Trophoblast cell (in vitro differentiated cells and primary cell): Measurements from ENCODE around the gene SPTBN2.
"Not testable (repeated sequence)": the region's sequence is repeated elsewhere in the genome, so short reads cannot be mapped to it uniquely, and the experiment has no call there.

Experiments
- DNase-seq, 2 donors: peaks; one replicate each; pipeline ENCODE4 v3.0.0-alpha.2; 2016
- H2AFZ ChIP-seq: 2 replicates; pipeline ENCODE4 v1.6.1; 2013; ENCODE audit warnings: low read length, moderate library complexity, mild to moderate bottlenecking; ENCODE audit not compliant: insufficient read depth, poor library complexity
- H2AK5ac ChIP-seq: 2 replicates; pipeline ENCODE4 v1.6.1; 2013; ENCODE audit warnings: mild to moderate bottlenecking, low read length
- H2BK120ac ChIP-seq: 2 replicates; pipeline ENCODE4 v1.6.1; 2013; ENCODE audit warnings: low read length, mild to moderate bottlenecking, moderate library complexity; ENCODE audit not compliant: insufficient read depth, poor library complexity
- H2BK12ac ChIP-seq: 2 replicates; pipeline ENCODE4 v1.6.1; 2013; ENCODE audit warnings: mild to moderate bottlenecking, low read length, moderate library complexity
- H2BK5ac ChIP-seq: 2 replicates; pipeline ENCODE4 v1.6.1; 2013; ENCODE audit warnings: low read length, low read depth, moderate library complexity, mild to moderate bottlenecking; ENCODE audit not compliant: poor library complexity
- H3K14ac ChIP-seq: 2 replicates; pipeline ENCODE4 v1.6.1; 2013; ENCODE audit warnings: mild to moderate bottlenecking, low read length
- H3K18ac ChIP-seq: 2 replicates; pipeline ENCODE4 v1.6.1; 2013; ENCODE audit warnings: mild to moderate bottlenecking, low read length
- H3K23ac ChIP-seq: 2 replicates; pipeline ENCODE4 v1.6.1; 2013; ENCODE audit warnings: low read length
- H3K27ac ChIP-seq: 2 replicates; pipeline ENCODE4 v1.5.1; 2013; ENCODE audit warnings: low read depth, mild to moderate bottlenecking, inconsistent platforms, low read length, moderate library complexity
- H3K27me3 ChIP-seq: 2 replicates; pipeline ENCODE4 v1.6.1; 2013; ENCODE audit warnings: inconsistent platforms, mild to moderate bottlenecking, low read length, moderate library complexity; ENCODE audit not compliant: insufficient read depth
- H3K36me3 ChIP-seq, 2 experiments: 1 replicate in 1 of 2; 2 replicates in 1 of 2; pipeline ENCODE4 v1.6.1; 2013; ENCODE audit warnings: low read length in 2 of 2, mild to moderate bottlenecking in 2 of 2, moderate library complexity in 1 of 2; ENCODE audit not compliant: insufficient read depth in 2 of 2, control insufficient read depth in 1 of 2
- H3K4ac ChIP-seq: 2 replicates; pipeline ENCODE4 v1.6.1; 2013; ENCODE audit warnings: low read depth, mild to moderate bottlenecking, low read length, moderate library complexity
- H3K4me1 ChIP-seq, 2 experiments: 1 replicate in 1 of 2; 2 replicates in 1 of 2; pipeline ENCODE4 v1.6.1; 2013; ENCODE audit warnings: low read length in 2 of 2, mild to moderate bottlenecking in 2 of 2, moderate library complexity in 1 of 2; ENCODE audit not compliant: insufficient read depth in 2 of 2, control insufficient read depth in 1 of 2
- H3K4me2 ChIP-seq: 2 replicates; pipeline ENCODE4 v1.6.1; 2013; ENCODE audit warnings: inconsistent platforms, mild to moderate bottlenecking, low read length, moderate library complexity
- H3K4me3 ChIP-seq: 2 replicates; pipeline ENCODE4 v1.5.1; 2013; ENCODE audit warnings: mild to moderate bottlenecking, low read depth, low read length, inconsistent platforms
- H3K79me1 ChIP-seq: one replicate; pipeline ENCODE4 v1.6.1; 2013; ENCODE audit warnings: low read length
- H3K79me2 ChIP-seq: 2 replicates; pipeline ENCODE4 v1.6.1; 2013; ENCODE audit warnings: low read length, mild to moderate bottlenecking; ENCODE audit not compliant: control insufficient read depth, insufficient read depth, poor library complexity
- H3K9ac ChIP-seq: 2 replicates; pipeline ENCODE4 v1.6.1; 2013; ENCODE audit warnings: mild to moderate bottlenecking, low read length
- H3K9me3 ChIP-seq: 2 replicates; pipeline ENCODE4 v1.6.1; 2013; ENCODE audit warnings: low read depth, mild to moderate bottlenecking, control low read depth, inconsistent platforms, low read length; ENCODE audit not compliant: insufficient read depth
- H4K12ac ChIP-seq: 2 replicates; pipeline ENCODE4 v1.6.1; 2013; ENCODE audit warnings: low read depth, mild to moderate bottlenecking, low read length, moderate library complexity
- H4K8ac ChIP-seq: 2 replicates; pipeline ENCODE4 v1.6.1; 2013; ENCODE audit warnings: low read depth, mild to moderate bottlenecking, low read length, moderate library complexity
- H4K91ac ChIP-seq: one replicate; pipeline ENCODE4 v1.6.1; 2013; ENCODE audit warnings: low read depth, mild to moderate bottlenecking, low read length, moderate library complexity
- WGBS: extraction: QIAGEN DNeasy Blood & Tissue Kit; methylation state at CpG from one replicate; pipeline ENCODE4 v1.1.7; 2013; ENCODE audit warnings: missing lambda C conversion rate; ENCODE audit not compliant: insufficient read length, insufficient coverage; ENCODE audit errors: extremely low coverage; 5-methylcytosine and 5-hydroxymethylcytosine counted together

The SPTBN2 gene

DNA sequence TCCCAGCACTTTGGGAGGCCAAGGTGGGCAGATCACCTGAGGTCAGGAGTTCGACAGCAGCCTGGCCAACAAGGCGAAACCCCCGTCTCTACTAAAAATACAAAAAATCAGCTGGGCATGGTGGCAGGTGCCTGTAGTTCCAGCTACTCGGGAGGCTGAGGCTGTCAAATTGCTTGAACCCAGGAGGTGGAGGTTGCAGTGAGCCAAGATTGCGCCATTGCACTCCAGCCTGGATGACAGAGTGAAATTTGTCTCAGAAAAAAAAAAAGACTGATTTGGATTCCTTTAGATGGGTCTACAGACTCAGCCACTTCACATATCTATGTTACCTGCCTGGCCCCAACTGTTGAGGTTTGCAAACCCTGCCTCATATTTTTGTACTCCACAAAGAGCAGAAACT lies 4.8 kb downstream of the SPTBN2 start:
- not testable (repeated sequence) for H4K91ac ChIP-seq, H2BK5ac ChIP-seq, H2AK5ac ChIP-seq, H3K4ac ChIP-seq, H3K27ac ChIP-seq, H4K12ac ChIP-seq, H3K18ac ChIP-seq, H2AFZ ChIP-seq, H3K9ac ChIP-seq, H4K8ac ChIP-seq, H2BK120ac ChIP-seq, H3K36me3 ChIP-seq, H3K4me3 ChIP-seq, H3K4me2 ChIP-seq, H3K79me1 ChIP-seq, H2BK12ac ChIP-seq, DNase-seq, H3K27me3 ChIP-seq, H3K79me2 ChIP-seq, H3K14ac ChIP-seq, H3K23ac ChIP-seq, H3K9me3 ChIP-seq
- no CpG with 5 or more reads among the region's 5 CpGs for WGBS
- peaks cover 23 to 37% of the 10 kb centered on the region in 2 experiments for H3K4me1 ChIP-seq

DNA sequence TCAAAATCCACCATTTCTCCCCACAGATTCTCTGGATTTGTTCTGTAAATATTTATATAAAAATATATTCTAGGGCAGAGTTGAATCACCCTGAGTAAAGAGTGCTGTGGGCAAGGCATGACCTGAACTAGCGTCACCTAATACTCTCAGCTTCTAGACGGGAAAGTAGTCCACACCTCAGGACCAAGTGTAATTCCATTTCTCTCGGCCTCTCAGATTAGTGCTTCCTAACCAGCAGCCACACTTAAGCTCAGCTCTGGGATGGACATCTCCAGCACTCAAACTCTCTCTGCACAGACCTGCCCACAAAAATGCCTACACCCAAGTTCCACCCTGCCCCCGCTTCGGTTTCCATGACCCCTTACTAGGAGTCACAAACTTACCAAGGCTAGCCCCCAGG lies 5.3 kb downstream of the SPTBN2 start:
- H4K8ac ChIP-seq, result no peak overlapping the region
- no peak overlapping the region for H3K9ac ChIP-seq
- H3K23ac ChIP-seq, result no peak overlapping the region
- H3K4me3 ChIP-seq, result no peak overlapping the region
- no peak overlapping the region for H2AK5ac ChIP-seq
- H3K9me3 ChIP-seq, result no peaks in the 10 kb centered on the region
- H3K4ac ChIP-seq, result no peak overlapping the region
- H4K91ac ChIP-seq, result no peak overlapping the region
- no peak overlapping the region for H2BK12ac ChIP-seq
- H3K4me1 ChIP-seq, result peaks cover 23 to 42% of the 10 kb centered on the region in 2 experiments
- H3K27me3 ChIP-seq, result peaks cover 5% of the 10 kb centered on the region
- no peak overlapping the region for H3K4me2 ChIP-seq
- H3K79me1 ChIP-seq, result peaks cover 10% of the 10 kb centered on the region
- DNase-seq, result no peak
- no peaks in the 10 kb centered on the region for H3K79me2 ChIP-seq
- no CpG with 5 or more reads among the region's 5 CpGs for WGBS
- no peak overlapping the region for H2BK5ac ChIP-seq
- no peak overlapping the region for H3K14ac ChIP-seq
- no peak overlapping the region for H2AFZ ChIP-seq
- no peaks in the 10 kb centered on the region for H3K36me3 ChIP-seq
- H2BK120ac ChIP-seq, result no peak overlapping the region
- H3K27ac ChIP-seq, result no peak overlapping the region
- H4K12ac ChIP-seq, result no peak overlapping the region
- H3K18ac ChIP-seq, result no peak overlapping the region

DNA sequence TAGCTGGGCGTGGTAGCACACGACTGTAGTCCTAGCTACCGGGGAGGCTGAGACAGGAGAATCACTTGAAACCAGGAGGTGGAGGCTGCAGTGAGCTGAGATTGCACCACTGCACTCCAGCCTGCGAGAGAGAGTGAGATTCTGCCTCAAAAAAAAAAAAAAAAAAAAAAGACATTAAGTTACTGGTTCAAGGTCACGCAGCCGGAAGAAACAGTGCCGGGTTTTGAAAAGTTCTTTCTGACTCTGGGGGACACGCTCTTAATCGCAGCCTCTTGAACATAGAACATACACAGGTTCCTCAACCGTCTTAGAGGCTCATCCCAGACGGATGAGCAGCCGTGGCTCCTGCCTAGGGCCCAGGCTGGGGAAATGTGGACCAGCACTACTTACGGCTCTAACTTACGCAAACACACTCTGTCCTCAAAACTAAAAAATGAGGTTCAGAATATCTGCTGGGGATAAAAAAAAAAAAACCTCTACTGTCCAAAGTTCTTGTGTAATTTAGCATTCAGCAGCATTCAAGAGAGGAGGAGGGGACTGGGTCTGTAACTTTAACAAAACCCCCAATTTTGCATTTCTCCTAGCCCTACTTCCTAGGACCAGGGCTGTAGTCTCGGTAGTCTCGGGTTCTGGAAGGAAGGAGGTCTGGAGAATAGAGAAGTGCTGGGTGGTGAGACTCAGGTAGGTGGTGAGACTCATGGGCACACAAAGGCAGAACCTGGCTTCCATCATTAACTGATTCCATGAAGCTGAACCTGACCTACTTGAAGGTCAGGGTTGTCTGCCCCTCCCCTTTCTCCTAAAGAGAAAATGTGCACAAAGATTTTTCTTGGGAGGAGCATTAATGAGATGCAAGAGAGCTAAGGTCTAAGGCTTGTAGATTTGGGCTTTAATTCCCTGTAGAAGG lies 6.0 kb downstream of the SPTBN2 start:
- Histone ChIP-seq H2AK5ac (no peak overlapping the region), H3K18ac (no peak overlapping the region), H2BK12ac (no peak overlapping the region), H2BK120ac (no peak overlapping the region), H3K14ac (no peak overlapping the region), H3K79me2 (no peaks in the 10 kb centered on the region), H3K4me3 (no peak overlapping the region), H4K12ac (no peak overlapping the region), H3K79me1 (peaks cover 14% of the 10 kb centered on the region), H3K27ac (no peak overlapping the region), H2AFZ (no peak overlapping the region), H4K91ac (no peak overlapping the region), H2BK5ac (no peak overlapping the region), H3K4ac (no peak overlapping the region), H3K9ac (no peak overlapping the region), H3K4me1 (peaks cover 26 to 46% of the 10 kb centered on the region in 2 experiments), H3K27me3 (peaks cover 5% of the 10 kb centered on the region), H3K4me2 (no peak overlapping the region), H4K8ac (no peak overlapping the region), H3K36me3 (no peaks in the 10 kb centered on the region), H3K23ac (no peak overlapping the region), H3K9me3 (no peaks in the 10 kb centered on the region)
- no peak for DNase-seq
- no CpG with 5 or more reads among the region's 16 CpGs for WGBS

DNA sequence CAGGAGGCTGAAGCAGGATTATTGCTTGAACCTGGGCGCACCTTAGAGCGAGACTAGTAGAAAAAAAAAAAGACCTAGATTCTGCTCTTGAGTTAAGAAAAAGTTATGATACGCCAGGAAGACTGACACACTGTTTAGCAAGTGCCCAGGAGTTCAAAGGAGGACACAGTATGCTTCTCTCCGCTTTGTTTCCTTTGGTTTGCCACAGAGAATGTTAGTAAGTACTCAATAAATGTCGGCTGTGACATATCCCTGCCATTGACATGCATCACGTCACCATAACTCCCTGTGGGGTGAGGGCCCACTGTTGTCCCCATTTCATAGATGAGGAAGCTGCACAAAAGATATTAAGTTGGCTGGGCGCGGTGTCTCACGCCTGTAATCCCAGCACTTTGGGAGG lies 7.1 kb downstream of the SPTBN2 start:
- no peak overlapping the region for H2AFZ ChIP-seq

More for the DNA sequence above, 7.1 kb downstream of the SPTBN2 start:
- H3K4ac ChIP-seq, result no peak overlapping the region
- DNase-seq, result no peak
- H2BK120ac ChIP-seq, result no peak overlapping the region
- H3K14ac ChIP-seq, result no peak overlapping the region
- no peak overlapping the region for H4K91ac ChIP-seq
- no peak overlapping the region for H4K8ac ChIP-seq
- no peak overlapping the region for H4K12ac ChIP-seq
- H3K23ac ChIP-seq, result no peak overlapping the region
- no peak overlapping the region for H3K27ac ChIP-seq
- no peak overlapping the region for H2BK5ac ChIP-seq
- H2AK5ac ChIP-seq, result no peak overlapping the region
- H3K9ac ChIP-seq, result no peak overlapping the region
- H3K79me2 ChIP-seq, result no peaks in the 10 kb centered on the region
- WGBS, result no CpG with 5 or more reads among the region's 9 CpGs
- no peak overlapping the region for H3K18ac ChIP-seq
- H3K79me1 ChIP-seq, result peaks cover 10% of the 10 kb centered on the region
- no peak overlapping the region for H2BK12ac ChIP-seq
- no peak overlapping the region for H3K4me2 ChIP-seq
- H3K9me3 ChIP-seq, result no peaks in the 10 kb centered on the region
- H3K27me3 ChIP-seq, result no peaks in the 10 kb centered on the region
- H3K36me3 ChIP-seq, result no peaks in the 10 kb centered on the region
- H3K4me1 ChIP-seq, result peaks cover 21 to 42% of the 10 kb centered on the region in 2 experiments
- H3K4me3 ChIP-seq, result no peak overlapping the region
